HepG2 (cell line): ENCODE data around the gene IFITM10. TPM values are rescaled to one million over a fixed set of nuclear protein-coding genes. Genes with fewer than 3 reads are reported as not detected.

Source experiments
- ATAC-seq: fragments of 200-7000 bp; cut with Tn5 transposase; 3 replicates; pipeline ENCODE4 v1.9.1; 2020; ENCODE audit warnings: mild to moderate bottlenecking, moderate library complexity
- BruUV-seq: library from RNA; stranded (reverse); fragments of 400-500 nt; replicated peaks from 2 replicates; lab custom pipeline; 2021; lab: Mats Ljungman, UMichigan
- CTCF ChIA-PET: fragments of 300-600 bp; formaldehyde crosslinking; extraction: SDS; loops from one replicate; lab custom pipeline; 2021; ENCODE audit warnings: low total read pairs, inconsistent platforms, low intra/inter-chr PET ratio; lab: Yijun Ruan, JAX
- POLR2A ChIA-PET: fragments of 350-600 bp; sonication (Branson Sonifier 250); formaldehyde crosslinking; loops from one replicate; lab custom pipeline; 2020; ENCODE audit warnings: antibody characterized with exemption, inconsistent platforms; lab: Yijun Ruan, JAX
- DNase-seq: peaks from one replicate; pipeline ENCODE4 v3.0.0-alpha.2; 2015; ENCODE audit warnings: low spot score
- FAIRE-seq: peaks from 3 replicates; lab custom pipeline; 2011; peaks lifted over from hg19 to GRCh38; lab: Jason Lieb, UNC
- H2AFZ ChIP-seq: one replicate; pipeline ENCODE4 v1.6.1; 2011; ENCODE audit warnings: low read length, inconsistent platforms
- H3K27ac ChIP-seq: fragments of 300-600 bp; 3 replicates; pipeline ENCODE4 v1.8.0; 2011; ENCODE audit warnings: mixed run types, mild to moderate bottlenecking, mixed read lengths, low read length, inconsistent platforms; ENCODE audit not compliant: insufficient read depth; ENCODE audit errors: extremely low read length
- H3K27me3 ChIP-seq, 2 experiments: fragments of 200-600 bp in 1 of 2; 2 replicates in 1 of 2; 3 replicates in 1 of 2; pipeline versions ENCODE4 v1.6.0 to v1.8.0; 2011; ENCODE audit warnings: low read length in 2 of 2, mild to moderate bottlenecking in 2 of 2, moderate library complexity in 2 of 2, inconsistent platforms in 1 of 2; ENCODE audit not compliant: insufficient read depth in 2 of 2, control insufficient read depth in 1 of 2
- H3K36me3 ChIP-seq, 2 experiments: fragments of 200-600 bp in 1 of 2; replicated peaks in 1 of 2; 2 replicates in 1 of 2; 3 replicates in 1 of 2; pipeline versions ENCODE4 v1.5.1 to v1.8.0; 2011; ENCODE audit warnings: low read length in 2 of 2, inconsistent platforms in 1 of 2; ENCODE audit not compliant: insufficient read depth in 2 of 2, control insufficient read depth in 1 of 2
- H3K4me1 ChIP-seq: 2 replicates; pipeline ENCODE4 v1.5.1; 2012; ENCODE audit warnings: low read length, inconsistent platforms; ENCODE audit not compliant: insufficient read depth
- H3K4me2 ChIP-seq: 2 replicates; pipeline ENCODE4 v1.6.0; 2011; ENCODE audit warnings: low read depth, low read length, inconsistent platforms
- H3K4me3 ChIP-seq, 3 experiments: fragments of 200-600 bp in 1 of 3; sonication (generic), shearing (Covaris generic) in 1 of 3; replicated peaks in 1 of 3; 2 replicates each; pipeline ENCODE4 v1.5.1; 2011 to 2016; ENCODE audit warnings: low read length in 3 of 3, inconsistent platforms in 2 of 3, low read depth in 2 of 3, mild to moderate bottlenecking in 2 of 3, control low read depth in 1 of 3, mixed read lengths in 1 of 3; ENCODE audit not compliant: insufficient read depth in 1 of 3
- H3K79me2 ChIP-seq: one replicate; pipeline ENCODE4 v1.6.1; 2011; ENCODE audit warnings: low read length, inconsistent platforms; ENCODE audit not compliant: insufficient read depth
- H3K9ac ChIP-seq: 2 replicates; pipeline ENCODE4 v1.6.0; 2011; ENCODE audit warnings: mild to moderate bottlenecking, low read depth, low read length, inconsistent platforms; ENCODE audit not compliant: insufficient read depth
- H3K9me3 ChIP-seq: 2 replicates; pipeline ENCODE4 v1.5.1; 2012; ENCODE audit warnings: mild to moderate bottlenecking, low read length
- H4K20me1 ChIP-seq: 2 replicates; pipeline ENCODE4 v1.6.0; 2011; ENCODE audit warnings: inconsistent platforms, mild to moderate bottlenecking, low read length, moderate library complexity; ENCODE audit not compliant: insufficient read depth
- CREB3 ChIP-seq: sonication (generic); formaldehyde crosslinking; IDR thresholded peaks from 2 replicates; pipeline ENCODE4 v1.5.0; 2020; ENCODE audit warnings: missing genetic modification reagents
- ELF3 ChIP-seq: IDR thresholded peaks from 2 replicates; pipeline ENCODE4 v1.6.1; 2016; ENCODE audit warnings: missing genetic modification reagents, missing compliant biosample characterization
- HDAC2 ChIP-seq: sonication (generic); formaldehyde crosslinking; IDR thresholded peaks from 2 replicates; pipeline ENCODE4 v1.4.0; 2020; ENCODE audit warnings: missing genetic modification reagents
- JUN ChIP-seq: sonication (generic); formaldehyde crosslinking; IDR thresholded peaks from 2 replicates; pipeline ENCODE4 v1.4.0; 2020; ENCODE audit warnings: mild to moderate bottlenecking, missing genetic modification reagents
- KLF6 ChIP-seq: IDR thresholded peaks from 2 replicates; pipeline ENCODE4 v1.8.0; 2016; ENCODE audit warnings: missing biosample characterization, missing genetic modification reagents
- MAX ChIP-seq: IDR thresholded peaks from 2 replicates; pipeline ENCODE4 v1.6.1; 2012; ENCODE audit warnings: inconsistent platforms
- RERE ChIP-seq: IDR thresholded peaks from 2 replicates; pipeline ENCODE4 v1.6.1; 2016; ENCODE audit warnings: low read depth, missing genetic modification reagents, missing compliant biosample characterization
- SRSF4 ChIP-seq: fragments of 200-400 bp; formaldehyde crosslinking; IDR thresholded peaks from one replicate; pipeline ENCODE4 v1.6.1; 2018; ENCODE audit warnings: mild to moderate bottlenecking, low read depth, low read length, moderate library complexity; ENCODE audit not compliant: poor library complexity, severe bottlenecking
- SSRP1 ChIP-seq: IDR thresholded peaks from 2 replicates; pipeline ENCODE4 v1.6.1; 2016; ENCODE audit warnings: control low read depth
- THAP7 ChIP-seq: sonication (generic); formaldehyde crosslinking; IDR thresholded peaks from 2 replicates; pipeline ENCODE4 v1.8.1; 2023; ENCODE audit warnings: mild to moderate bottlenecking, missing genetic modification reagents
- ZFP62 ChIP-seq: sonication (generic); formaldehyde crosslinking; IDR thresholded peaks from 2 replicates; pipeline ENCODE4 v1.4.0; 2020; ENCODE audit warnings: missing genetic modification reagents
- ZNF282 ChIP-seq: fragments of 450-650 bp; IDR thresholded peaks from 2 replicates; pipeline ENCODE4 v1.6.1; 2018; ENCODE audit not compliant: partially characterized antibody
- ZNF317 ChIP-seq: sonication (generic); formaldehyde crosslinking; IDR thresholded peaks from 2 replicates; pipeline ENCODE4 v1.5.0; 2020; ENCODE audit warnings: mild to moderate bottlenecking, missing genetic modification reagents
- ZNF615 ChIP-seq: sonication (generic); formaldehyde crosslinking; IDR thresholded peaks from 2 replicates; pipeline ENCODE4 v1.5.0; 2020; ENCODE audit warnings: mild to moderate bottlenecking, missing genetic modification reagents, borderline replicate concordance
- ZNF772 ChIP-seq: sonication (generic); formaldehyde crosslinking; IDR thresholded peaks from 2 replicates; pipeline ENCODE4 v1.5.0; 2020; ENCODE audit warnings: mild to moderate bottlenecking, missing genetic modification reagents
- ZNF784 ChIP-seq: sonication (generic); formaldehyde crosslinking; IDR thresholded peaks from 2 replicates; pipeline ENCODE4 v1.5.1; 2020; ENCODE audit warnings: missing genetic modification reagents, mild to moderate bottlenecking, borderline replicate concordance
- ZNF816 ChIP-seq: sonication (generic); formaldehyde crosslinking; IDR thresholded peaks from 2 replicates; pipeline ENCODE4 v1.8.0; 2022; ENCODE audit warnings: missing genetic modification reagents, mild to moderate bottlenecking, borderline replicate concordance
- ZSCAN31 ChIP-seq: sonication (generic); formaldehyde crosslinking; IDR thresholded peaks from 2 replicates; pipeline ENCODE4 v1.5.0; 2020; ENCODE audit warnings: low read depth, mild to moderate bottlenecking, missing genetic modification reagents
- ZSCAN9 ChIP-seq: IDR thresholded peaks from 2 replicates; pipeline ENCODE4 v1.6.1; 2016; ENCODE audit warnings: borderline replicate concordance
- WGBS: methylation state at CpG from one replicate; pipeline ENCODE4 v1.1.6; 2017; ENCODE audit warnings: low lambda C conversion rate; 5-methylcytosine and 5-hydroxymethylcytosine counted together
- in situ Hi-C: cut with HindIII; loops from 2 replicates; pipeline ENCODE4 v1.10.0; 2017; ENCODE audit warnings: low pct_unique_long_range_greater_than_20kb; ENCODE audit not compliant: extremely low pct_ligation_motif_present
- intact Hi-C: fragments of 100-400 bp; cut with micrococcal nuclease; formaldehyde crosslinking; loops from one replicate; pipeline ENCODE4 v1.10.0; 2022; ENCODE audit not compliant: unreplicated experiment
- polyA plus RNA-seq, 8 experiments: library from polyadenylated mRNA; depleted of rRNA in 3 of 8; stranded (reverse) in 7 of 8; unstranded in 1 of 8; fragments of >200 nt; fragmentation: Illumina TruSeq in 4 of 8; extraction: Trizol in 4 of 8; gene quantifications; 2 replicates each; pipeline versions ENCODE4 v1.2.1 to v1.2.3, GENCODE V29; 2011 to 2016; ENCODE audit warnings: low read depth in 4 of 8, missing spikeins in 1 of 8, mixed read lengths in 1 of 8; ENCODE audit not compliant: insufficient read depth in 1 of 8
- total RNA-seq, 5 experiments: library from RNA; depleted of rRNA; stranded (reverse); fragments of >200 nt; fragmentation: Illumina TruSeq; extraction: Trizol; gene quantifications; 2 replicates each; pipeline ENCODE4 v1.2.3, GENCODE V29; 2016; ENCODE audit warnings: low read depth in 1 of 5

Gene IFITM10
- total and polyA plus RNA-seq, 2 of the 13 experiments (the other 11 are each of a cell fraction or from before 2014, with no cell fraction given): 0.09 to 0.13 TPM

GRCh38 chr11:1741741-1742140 lies 8.7 kb downstream of the IFITM10 start:
- Histone ChIP-seq H3K79me2 (no peaks in the 10 kb centered on the region), H2AFZ (no peak overlapping the region), H3K4me2 (no peak overlapping the region), H3K4me3 (no peak overlapping the region), H3K36me3 (no peaks in the 10 kb centered on the region), H4K20me1 (no peaks in the 10 kb centered on the region), H3K27ac (no peak overlapping the region), H3K27me3 (peaks cover 0 to 33% of the 10 kb centered on the region in 2 experiments; a peak in 3 of 5 replicates), H3K9ac (no peak overlapping the region), H3K9me3 (peaks cover 7% of the 10 kb centered on the region), H3K4me1 (no peaks in the 10 kb centered on the region)
- WGBS: 29% methylated on average over 3 of the region's 4 CpGs
- CTCF ChIA-PET: no interaction called here
- in situ Hi-C loops: no loop called here
- intact Hi-C loops: no loop called here
- POLR2A ChIA-PET: no interaction called here
- DNase-seq: no peak
- no peak for FAIRE-seq
- no TSS peak for BruUV-seq
- no peak for ATAC-seq
- TF ChIP-seq CREB3 (CRISPR knock-in tag) (no peak), SRSF4 (no peak), MAX (no peak), KLF6 (CRISPR knock-in tag) (no peak), ZNF816 (CRISPR knock-in tag) (no peak), JUN (CRISPR knock-in tag) (no peak), ZFP62 (no peak), ZNF282 (no peak), THAP7 (no peak), ZSCAN31 (CRISPR knock-in tag) (no peak), ZNF784 (no peak), SSRP1 (CRISPR knock-in tag) (no peak), RERE (CRISPR knock-in tag) (no peak), ZNF615 (CRISPR knock-in tag) (no peak), HDAC2 (CRISPR knock-in tag) (no peak), ZSCAN9 (CRISPR knock-in tag) (no peak), ZNF317 (CRISPR knock-in tag) (no peak), ELF3 (CRISPR knock-in tag) (no peak), ZNF772 (CRISPR knock-in tag) (no peak)
